HFF-Myc (cell line): ENCODE data around the gene RSU1.

Source experiments
- DNase-seq: peaks from one replicate; pipeline ENCODE4 v3.0.0-alpha.2; 2011; ENCODE audit warnings: low read depth; ENCODE audit errors: extremely low read depth
- H3K4me3 ChIP-seq: replicated peaks from 2 replicates; pipeline ENCODE4 v1.5.1; 2011; ENCODE audit warnings: low read depth, mild to moderate bottlenecking, control low read depth, low read length
- CTCF ChIP-seq: IDR thresholded peaks from 2 replicates; pipeline ENCODE4 v1.5.1; 2012; ENCODE audit warnings: mild to moderate bottlenecking, low read depth, low read length, control low read depth; ENCODE audit errors: missing control alignments

The RSU1 gene

DNA sequence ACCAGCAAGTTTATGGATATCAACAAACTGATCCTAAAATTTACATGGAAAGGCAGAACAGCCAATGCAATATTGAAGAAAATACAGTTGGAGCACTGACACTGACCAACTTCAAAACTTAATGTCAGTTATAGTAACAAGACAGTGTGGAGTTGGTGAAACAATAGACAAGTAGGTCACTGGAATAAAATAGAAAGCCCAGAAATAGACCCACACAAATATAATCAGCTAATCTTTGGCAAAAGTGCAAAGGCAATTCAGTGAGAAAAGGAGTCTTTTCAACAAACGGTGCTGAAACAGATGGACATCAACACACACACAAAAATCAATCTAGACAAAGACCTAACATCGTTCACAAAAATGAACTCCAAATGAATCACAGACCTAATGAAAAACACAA, 13.8 kb downstream of the RSU1 start:
- no peak for TF ChIP-seq CTCF
- no peak for DNase-seq
- no peak overlapping the region for H3K4me3 ChIP-seq

DNA sequence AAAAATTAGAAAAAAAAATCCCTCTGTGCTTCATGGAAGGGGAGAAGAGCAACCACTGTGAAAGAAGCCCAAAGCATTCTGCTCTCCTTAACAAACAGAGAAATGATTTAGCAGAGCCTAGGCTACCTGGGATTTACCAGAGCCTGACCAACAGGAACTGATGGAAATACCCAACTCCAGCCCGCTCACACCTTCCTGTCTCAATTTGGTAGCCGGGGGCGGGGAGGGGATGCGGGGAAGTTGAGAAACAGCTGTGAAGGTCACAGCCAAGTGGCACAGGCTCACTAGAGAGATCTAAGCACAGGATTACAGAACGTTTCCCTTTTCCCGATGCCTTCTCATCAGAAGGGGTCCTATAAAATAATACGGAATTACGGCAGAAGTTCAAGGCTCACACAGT, 17.6 kb downstream of the RSU1 start:
- no peak for DNase-seq
- no peak for TF ChIP-seq CTCF
- H3K4me3 ChIP-seq, result no peak overlapping the region

- no peak overlapping the region for H3K4me3 ChIP-seq
- DNase-seq, result no peak
- no peak for TF ChIP-seq CTCF
These were observed 18.7 kb downstream of the RSU1 start for GRCh38 chr10:16798571-16798970.

DNA sequence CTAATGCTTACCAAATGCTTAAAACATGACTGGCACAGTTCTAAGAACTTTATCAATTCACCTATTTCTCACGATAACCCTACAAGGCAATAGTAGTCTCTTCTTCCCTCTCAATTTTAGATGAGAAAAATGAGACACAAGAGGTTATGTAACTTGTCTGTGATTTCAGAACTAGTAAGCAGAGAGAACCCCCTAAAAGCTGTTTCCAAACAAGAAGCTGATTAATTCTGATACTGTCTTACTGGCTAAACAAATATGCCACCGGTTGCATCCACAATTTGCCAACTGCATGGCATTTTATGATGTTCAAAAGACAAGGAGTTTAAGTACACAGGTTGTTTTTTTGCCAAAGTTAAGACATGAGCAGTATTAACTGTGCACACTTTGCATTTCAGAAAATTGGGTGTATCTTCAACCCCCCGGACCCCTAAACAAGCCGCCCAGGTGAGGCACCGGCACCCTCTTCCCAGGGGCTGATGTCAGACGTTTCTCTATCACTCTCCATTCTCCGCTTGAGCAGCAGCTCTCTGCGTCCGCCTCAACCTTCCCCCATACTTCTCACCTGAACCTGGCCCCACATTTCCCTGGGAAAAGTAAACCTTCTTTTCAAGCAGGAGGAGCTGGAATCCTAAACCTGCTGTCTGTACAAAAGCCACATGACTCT, 21.7 kb downstream of the RSU1 start:
- TF ChIP-seq CTCF, result no peak
- H3K4me3 ChIP-seq, result no peak overlapping the region
- no peak for DNase-seq

GRCh38 chr10:16794005-16794404, 23.2 kb downstream of the RSU1 start:
- H3K4me3 ChIP-seq, result no peak overlapping the region
- DNase-seq, result no peak
- TF ChIP-seq CTCF, result no peak

DNA sequence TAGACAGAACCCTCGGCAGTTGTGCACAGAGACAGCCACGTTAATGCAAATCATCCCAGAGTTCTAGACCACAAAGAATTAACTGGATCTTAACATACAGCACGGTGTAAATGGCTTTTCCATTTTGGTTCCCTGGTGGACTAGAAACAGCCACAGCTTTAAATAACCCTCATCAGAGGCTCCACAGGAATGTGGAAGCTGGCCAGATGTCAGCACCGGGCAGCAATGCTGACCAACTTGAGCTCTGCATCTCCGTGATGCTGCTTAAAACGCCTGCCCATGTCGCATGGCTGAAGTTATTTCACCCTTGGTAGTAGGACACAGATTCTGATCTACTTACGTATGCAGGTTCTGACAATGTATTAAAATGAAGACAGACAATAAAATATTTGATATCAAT, 24.5 kb downstream of the RSU1 start:
- no peak for TF ChIP-seq CTCF
- no peak overlapping the region for H3K4me3 ChIP-seq
- DNase-seq, result no peak

GRCh38 chr10:16789765-16790164, 27.5 kb downstream of the RSU1 start:
- H3K4me3 ChIP-seq, result no peak overlapping the region
- no peak for TF ChIP-seq CTCF
- no peak for DNase-seq
